ENCODE measurements around the gene TIMM50. TPM values are rescaled to one million over a fixed set of nuclear protein-coding genes. Genes with fewer than 3 reads are reported as not detected.

Gene TIMM50
- total RNA-seq = 73.7 and 97.6 TPM in 2 replicates

GRCh38 chr19:39480337-39481228, at the start of gene TIMM50:
Gene TIMM50 (plus strand): TSS chr19:39480838. CDS start chr19:39480854, 16 bp downstream.

GRCh38 chr19:39435499-39436349, 44.9 kb upstream of the TIMM50 start, which contains the start of gene RPS16:
Gene RPS16 (minus strand): TSS chr19:39435949. CDS start chr19:39435895, 54 bp downstream.

GRCh38 chr19:39445196-39446111, 35.2 kb upstream of the TIMM50 start, which contains the start of gene SUPT5H:
Gene SUPT5H (plus strand): TSS chr19:39445582. CDS start chr19:39445891, 309 bp downstream.

GRCh38 chr19:39498798-39499642, 18.4 kb downstream of the TIMM50 start, which contains the start of gene DLL3:
Gene DLL3 (plus strand): TSS chr19:39498947. CDS start chr19:39498975, 28 bp downstream.

GRCh38 chr19:39514840-39515550, 34.4 kb downstream of the TIMM50 start, which contains the start of gene SELENOV:
Gene SELENOV (plus strand): TSS chr19:39515139. CDS start chr19:39515213, 74 bp downstream.

GRCh38 chr19:39532233-39533002, 51.8 kb downstream of the TIMM50 start, which contains the start of gene EID2B:
Gene EID2B (minus strand): TSS chr19:39532852. CDS start chr19:39532802, 50 bp downstream.

GRCh38 chr19:39539518-39540332, 59.1 kb downstream of the TIMM50 start, which contains the start of gene EID2:
Gene EID2 (minus strand): TSS chr19:39540161. CDS start chr19:39540079, 82 bp downstream.

Other genes starting within 250 kb of the TIMM50 start
- gene IFNL3, start 235.8 kb upstream of the TIMM50 start, total RNA-seq = not detected in 2 replicates
- gene IFNL4, start 232.0 kb upstream of the TIMM50 start, total RNA-seq = 0.30 TPM in 1 of 2 replicates, not detected in the other
- not detected in 2 replicates for gene IFNL2, start 212.4 kb upstream of the TIMM50 start, total RNA-seq
- gene IFNL1, start 184.4 kb upstream of the TIMM50 start, total RNA-seq = not detected in 2 replicates
- gene LRFN1, start 160.0 kb upstream of the TIMM50 start, total RNA-seq = under 0.01 and 0.15 TPM in 2 replicates
- 16.3 and 45.5 TPM in 2 replicates for gene GMFG, start 144.8 kb upstream of the TIMM50 start, total RNA-seq
- gene SAMD4B, start 138.4 kb upstream of the TIMM50 start, total RNA-seq = 19.8 and 23.7 TPM in 2 replicates
- gene PAF1, start 89.7 kb upstream of the TIMM50 start, total RNA-seq = 30.2 and 40.1 TPM in 2 replicates
- gene MED29, start 89.5 kb upstream of the TIMM50 start, total RNA-seq = 11.7 and 13.2 TPM in 2 replicates
- gene ZFP36, start 74.0 kb upstream of the TIMM50 start, total RNA-seq = 0.32 TPM in 1 of 2 replicates, not detected in the other
- 8.4 and 12.7 TPM in 2 replicates for gene PLEKHG2, start 68.2 kb upstream of the TIMM50 start, total RNA-seq
- 92.9 and 226 TPM in 2 replicates for gene RPS16, start 44.9 kb upstream of the TIMM50 start, total RNA-seq
- gene SUPT5H, start 35.3 kb upstream of the TIMM50 start, total RNA-seq = 51.3 and 69.6 TPM in 2 replicates
- 0.15 and 0.65 TPM in 2 replicates for gene DLL3, start 18.1 kb downstream of the TIMM50 start, total RNA-seq
- not detected in 2 replicates for gene SELENOV, start 34.3 kb downstream of the TIMM50 start, total RNA-seq
- 2.3 and 4.4 TPM in 2 replicates for gene EID2B, start 52.0 kb downstream of the TIMM50 start, total RNA-seq
- gene EID2, start 59.3 kb downstream of the TIMM50 start, total RNA-seq = 13.3 and 25.8 TPM in 2 replicates
- gene LGALS13, start 121.7 kb downstream of the TIMM50 start, total RNA-seq = not detected in 2 replicates
- gene LGALS16, start 175.1 kb downstream of the TIMM50 start, total RNA-seq = not detected in 2 replicates
- gene LGALS14, start 223.6 kb downstream of the TIMM50 start, total RNA-seq = not detected in 2 replicates